Heart left ventricle (tissue), 16 donors: ENCODE measurements around the gene EXD1. TPM values are rescaled to one million over a fixed set of nuclear protein-coding genes. Genes with fewer than 3 reads are reported as not detected.

ENCODE experiments used
- ATAC-seq, 4 donors: fragments of 200-7000 bp; cut with Tn5 transposase; one replicate each; pipeline ENCODE4 v1.9.1; 2020 to 2022; ENCODE audit warnings: moderate library complexity in 4 of 4, mild to moderate bottlenecking in 3 of 4, moderate number of reproducible peaks in 1 of 4
- DNase-seq, 5 donors: peaks; one replicate each; pipeline ENCODE4 v3.0.0-alpha.2; 2020
- H3K27ac ChIP-seq, 12 donors: fragments of 200-600 bp; sonication (generic) in 4 of 12; one replicate each; pipeline versions ENCODE4 v1.5.0 to v1.8.0; 2016 to 2022; ENCODE audit warnings: mild to moderate bottlenecking in 2 of 12
- H3K27me3 ChIP-seq, 9 donors: fragments of 200-600 bp; sonication (generic) in 2 of 9; one replicate each; pipeline versions ENCODE4 v1.5.1 to v1.8.0; 2016 to 2022; ENCODE audit warnings: mild to moderate bottlenecking in 3 of 9
- H3K36me3 ChIP-seq, 9 donors: fragments of 200-600 bp; sonication (generic) in 2 of 9; one replicate each; pipeline versions ENCODE4 v1.5.0 to v1.8.0; 2018 to 2022; ENCODE audit warnings: mild to moderate bottlenecking in 2 of 9
- H3K4me1 ChIP-seq, 12 donors: fragments of 200-600 bp; sonication (generic) in 4 of 12; one replicate each; pipeline versions ENCODE4 v1.5.0 to v1.8.0; 2016 to 2022; ENCODE audit warnings: mild to moderate bottlenecking in 3 of 12
- H3K4me3 ChIP-seq, 12 donors: fragments of 200-600 bp; sonication (generic) in 4 of 12; one replicate each; pipeline versions ENCODE4 v1.5.0 to v1.8.0; 2017 to 2022; ENCODE audit warnings: mild to moderate bottlenecking in 9 of 12, moderate library complexity in 4 of 12
- H3K9me3 ChIP-seq, 12 donors: fragments of 200-600 bp; sonication (generic) in 4 of 12; one replicate each; pipeline versions ENCODE4 v1.5.0 to v1.8.0; 2016 to 2022; ENCODE audit warnings: mild to moderate bottlenecking in 1 of 12
- POLR2A ChIP-seq, 2 donors: fragments of 450-650 bp; IDR thresholded peaks; one replicate each; pipeline ENCODE4 v1.6.1; 2017; ENCODE audit warnings: antibody characterized with exemption in 2 of 2, mild to moderate bottlenecking in 2 of 2, moderate library complexity in 2 of 2
- WGBS, 4 donors: extraction: QIAGEN DNeasy Blood & Tissue Kit in 2 of 4; methylation state at CpG; one replicate each; pipeline versions ENCODE4 v1.1.5 to v1.1.7; 2013 to 2018; 5-methylcytosine and 5-hydroxymethylcytosine counted together
- intact Hi-C, 10 donors: fragments of 100-400 bp; cut with DNase I; formaldehyde crosslinking; loops; one replicate each; pipeline versions ENCODE4 v1.11.1 to v1.14.2; 2022
- long read RNA-seq, 3 donors: library from polyadenylated mRNA; unstranded; transcript quantifications; one replicate each; pipeline ENCODE4 v2.0.0, GENCODE V29; 2020 to 2021
- polyA plus RNA-seq, 2 donors: library from polyadenylated mRNA; stranded (reverse); fragments of 200-250 nt; gene quantifications; one replicate each; pipeline ENCODE4 v1.2.3, GENCODE V29; 2013
- total RNA-seq, 9 donors: library from RNA; depleted of rRNA in 2 of 9; stranded (reverse); fragments of >200 nt in 2 of 9; fragmentation: NEBNext Ultra II Directional in 3 of 9; extraction: Animal tissue kit (Norgen Biotek cat#: 25700) in 3 of 9; gene quantifications; one replicate each; pipeline versions ENCODE4 v1.1.0 to v1.2.4, GENCODE V29; 2016 to 2023
- TF ChIP-seq, protein P1 (sequence below), 12 donors: fragments of 200-600 bp; sonication (generic) in 4 of 12; IDR thresholded peaks; one replicate each; pipeline versions ENCODE4 v1.5.0 to v1.8.0; 2018 to 2022; ENCODE audit warnings: antibody characterized with exemption in 12 of 12, mild to moderate bottlenecking in 5 of 12
- donor health status: ischemic (EF 13 %, LVEDD 7.1; RV severe dilation, severe dysfunction).
- donor health status: healthy with polysubstance abuse.
- donor health status: DM: no; HTN: yes; CAD: no.
- donor health status: DM: no; HTN: no; CAD: no.
- donor health status: ischemic (EF 25% LVEDD 6.9; RV normal size, moderate dysfunction).
- donor health status: ischemic (EF 25% LVEDD 5.7; RV mildly dilated, moderate dysfunction).
- donor health status: healthy.
- donor health status: DM: yes; HTN: yes; CAD: no.
- donor health status: ischemic (EF 35%, LVEDD 5.7; RV mildly dilated, moderate dysfunction).
- donor health status: nonischemic (EF 11% LVEDD 7.7; RV severe dilation, severe dysfunction).
- donor health status: DM: yes; HTN: yes; CAD: no.
- donor health status: PGD.
- donor health status: ischemic (EF 29% LVEDD 5.4; RV normal size, mild dysfunction).
- donor health status: nonischemic (EF 23%, LVEDD 6.1; RV moderate dilation, normal function).

Gene EXD1, protein sequence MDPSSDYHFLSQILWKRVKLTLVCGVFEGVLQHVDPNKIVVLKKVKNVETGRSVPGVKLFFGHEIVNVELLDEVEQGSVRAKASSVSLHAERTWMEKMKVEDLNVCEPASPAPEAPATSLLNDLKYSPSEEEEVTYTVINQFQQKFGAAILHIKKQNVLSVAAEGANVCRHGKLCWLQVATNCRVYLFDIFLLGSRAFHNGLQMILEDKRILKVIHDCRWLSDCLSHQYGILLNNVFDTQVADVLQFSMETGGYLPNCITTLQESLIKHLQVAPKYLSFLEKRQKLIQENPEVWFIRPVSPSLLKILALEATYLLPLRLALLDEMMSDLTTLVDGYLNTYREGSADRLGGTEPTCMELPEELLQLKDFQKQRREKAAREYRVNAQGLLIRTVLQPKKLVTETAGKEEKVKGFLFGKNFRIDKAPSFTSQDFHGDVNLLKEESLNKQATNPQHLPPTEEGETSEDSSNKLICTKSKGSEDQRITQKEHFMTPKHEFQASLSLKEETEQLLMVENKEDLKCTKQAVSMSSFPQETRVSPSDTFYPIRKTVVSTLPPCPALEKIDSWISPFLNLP
- not detected for total RNA-seq
- not detected for polyA plus RNA-seq
- long read RNA-seq, donor 1 = 0 reads
- long read RNA-seq, donor 2 = 0 reads
- long read RNA-seq, donor 3 = 0 reads

DNA sequence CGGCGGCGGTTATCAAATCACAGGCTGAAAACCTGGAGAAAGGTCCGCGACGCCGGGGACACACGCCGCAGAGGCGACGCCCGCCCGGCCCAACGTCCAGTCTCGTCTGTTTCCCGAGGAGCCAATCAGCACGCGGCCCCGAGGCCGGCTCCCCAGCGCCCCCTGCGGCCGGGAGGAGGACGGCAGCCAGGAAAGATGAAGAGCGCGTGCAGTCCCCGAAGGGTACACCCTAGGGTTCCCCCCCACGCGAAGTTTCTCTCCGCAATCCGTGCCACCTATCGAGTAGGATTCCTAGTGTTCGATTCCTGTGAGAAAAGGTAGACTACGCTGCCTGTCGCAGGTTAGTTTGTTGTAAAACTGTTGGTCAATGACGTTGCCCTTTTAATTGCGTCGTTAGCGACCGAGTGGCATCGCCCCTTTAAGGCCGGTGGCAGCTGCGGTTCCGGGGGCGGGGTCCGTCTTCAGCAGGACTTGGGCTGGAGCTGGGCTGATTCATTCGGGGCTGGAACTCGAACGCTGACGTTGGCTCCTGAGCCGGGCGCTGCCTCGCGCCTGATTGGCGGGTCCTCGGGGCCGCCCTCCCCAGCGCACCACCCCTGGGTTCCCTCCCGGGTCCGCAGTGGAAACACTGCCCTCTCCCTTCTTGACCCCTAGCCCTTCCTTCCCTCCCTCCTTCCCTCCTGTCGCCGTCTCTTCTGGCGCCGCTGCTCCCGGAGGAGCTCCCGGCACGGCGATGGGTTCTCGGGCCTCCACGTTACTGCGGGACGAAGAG, at the start of gene EXD1, which contains the start of gene CHP1:
Gene EXD1, minus strand, starts transcription at position 108 of the 772 bp plus-strand sequence. CDS start 4,182 bp downstream, outside the sequence.
Gene CHP1, plus strand, starts transcription at position 619 of the 772 bp plus-strand sequence. Its CDS starts 115 bp downstream, at position 734.
- WGBS, 4 donors = 0 to 1% (median 0%) methylated on average over 40 to 72 of the region's 72 CpGs
- intact Hi-C loops = loop anchor here in 9 of 10 donors (1.0 to 10.0 kb wide), 7 partner anchors 51 to 115 kb away; partner anchors contain the start of gene INO80 (in 6 of the 9)
- TF ChIP-seq POLR2A (IDR thresholded peaks at IDR 0.05) = peak in 1 of 2 donors; percentile 78
- TF ChIP-seq, protein P1, sequence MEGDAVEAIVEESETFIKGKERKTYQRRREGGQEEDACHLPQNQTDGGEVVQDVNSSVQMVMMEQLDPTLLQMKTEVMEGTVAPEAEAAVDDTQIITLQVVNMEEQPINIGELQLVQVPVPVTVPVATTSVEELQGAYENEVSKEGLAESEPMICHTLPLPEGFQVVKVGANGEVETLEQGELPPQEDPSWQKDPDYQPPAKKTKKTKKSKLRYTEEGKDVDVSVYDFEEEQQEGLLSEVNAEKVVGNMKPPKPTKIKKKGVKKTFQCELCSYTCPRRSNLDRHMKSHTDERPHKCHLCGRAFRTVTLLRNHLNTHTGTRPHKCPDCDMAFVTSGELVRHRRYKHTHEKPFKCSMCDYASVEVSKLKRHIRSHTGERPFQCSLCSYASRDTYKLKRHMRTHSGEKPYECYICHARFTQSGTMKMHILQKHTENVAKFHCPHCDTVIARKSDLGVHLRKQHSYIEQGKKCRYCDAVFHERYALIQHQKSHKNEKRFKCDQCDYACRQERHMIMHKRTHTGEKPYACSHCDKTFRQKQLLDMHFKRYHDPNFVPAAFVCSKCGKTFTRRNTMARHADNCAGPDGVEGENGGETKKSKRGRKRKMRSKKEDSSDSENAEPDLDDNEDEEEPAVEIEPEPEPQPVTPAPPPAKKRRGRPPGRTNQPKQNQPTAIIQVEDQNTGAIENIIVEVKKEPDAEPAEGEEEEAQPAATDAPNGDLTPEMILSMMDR (IDR thresholded peaks at IDR 0.05) = peak; percentile 88 to 99 (median 96)

DNA sequence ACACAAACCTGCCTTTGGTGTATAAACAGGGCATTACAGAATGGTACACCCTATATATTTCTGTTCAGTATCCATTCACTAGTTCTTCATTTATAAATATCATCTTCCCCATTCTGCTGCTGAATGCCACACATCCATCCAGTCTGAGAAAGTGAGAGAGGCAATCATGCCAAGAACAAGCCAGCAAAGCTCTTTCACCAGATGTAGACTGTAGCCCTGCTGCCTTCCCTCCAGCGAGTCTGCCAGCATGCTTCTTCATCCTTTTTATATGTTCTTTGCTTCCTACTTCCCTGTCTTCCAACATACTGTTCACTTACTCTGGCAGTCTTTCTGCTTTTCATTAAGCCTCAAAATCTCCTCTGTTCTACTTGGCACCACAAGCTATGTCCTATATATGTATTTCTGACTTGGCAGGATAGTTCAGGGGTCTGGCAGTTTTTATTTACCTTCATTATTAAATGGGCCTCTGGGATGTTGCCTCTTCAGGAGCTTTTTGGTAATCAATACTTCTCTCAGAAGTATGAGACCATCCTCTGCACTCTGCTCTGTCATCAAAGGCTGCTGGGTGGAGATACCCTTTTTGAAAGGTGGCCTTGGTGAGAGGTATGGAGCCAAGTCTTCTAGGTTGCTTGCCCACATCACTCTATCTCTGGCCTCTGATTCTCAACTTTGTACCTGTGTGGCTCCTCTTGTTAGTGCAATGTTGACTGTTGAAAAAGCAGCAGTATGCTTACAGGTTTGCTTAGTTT, 49.2 kb upstream of the EXD1 start:
- peaks cover 0 to 53% (median 43%) of the 10 kb centered on the region in 9 donors for H3K36me3 ChIP-seq
- no peak for TF ChIP-seq POLR2A (IDR thresholded peaks at IDR 0.05)
- 86 to 94% (median 92%) methylated on average over 1 of the region's 1 CpG for WGBS, 4 donors

More for the DNA sequence above, at the start of gene EXD1, which contains the start of gene CHP1:
- Histone ChIP-seq H3K27me3 (no peaks in the 10 kb centered on the region), H3K36me3 (no peaks in the 10 kb centered on the region), H3K4me3 (peak within 1 kb of the TSS; percentile 59 to 94 (median 81)), H3K9me3 (no peaks in the 10 kb centered on the region), H3K4me1 (peaks cover 0 to 34% (median 26%) of the 10 kb centered on the region in 12 donors), H3K27ac (peak within 1 kb of the TSS; percentile 83 to 95 (median 91))
- peak; percentile 100 for ATAC-seq
- peak; percentile 99 for DNase-seq

DNA sequence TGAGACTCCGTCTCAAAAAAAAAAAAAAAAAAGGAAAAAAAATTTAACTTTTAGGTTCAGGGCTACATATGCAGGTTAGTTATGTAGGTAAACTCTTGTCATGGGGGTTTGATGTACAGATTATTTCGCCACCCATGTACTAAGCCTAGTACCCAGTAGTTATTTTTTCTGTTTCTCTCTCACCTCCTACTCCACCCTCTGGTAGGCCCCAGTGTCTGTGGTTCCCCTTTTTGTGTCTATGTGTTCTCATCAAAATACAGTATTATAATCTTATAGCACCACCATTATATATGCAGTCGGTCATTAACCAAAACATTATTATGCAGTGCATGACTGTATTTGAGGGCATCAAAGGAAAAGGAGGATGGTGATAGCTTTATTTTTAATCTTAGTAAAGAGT, 47.8 kb upstream of the EXD1 start:
- H3K36me3 ChIP-seq = peaks cover 0 to 67% (median 56%) of the 10 kb centered on the region in 9 donors
- no peak for ATAC-seq
- no peak for DNase-seq
- H3K27ac ChIP-seq = no peak overlapping the region
- intact Hi-C loops = no loop called here
- no peak overlapping the region for H3K4me3 ChIP-seq
- no peaks in the 10 kb centered on the region for H3K9me3 ChIP-seq
- H3K4me1 ChIP-seq = peaks cover 0 to 5% (median 3%) of the 10 kb centered on the region in 12 donors
- no peaks in the 10 kb centered on the region for H3K27me3 ChIP-seq
- no peak for TF ChIP-seq POLR2A (IDR thresholded peaks at IDR 0.05)
- TF ChIP-seq, protein P1 (IDR thresholded peaks at IDR 0.05) = no peak
- WGBS, 4 donors = 86 to 96% (median 92%) methylated on average over 3 of the region's 3 CpGs

More for the DNA sequence above, 49.2 kb upstream of the EXD1 start:
- DNase-seq (no peak), ATAC-seq (no peak)
- no peaks in the 10 kb centered on the region for H3K27me3 ChIP-seq
- H3K4me3 ChIP-seq = no peak overlapping the region
- no peaks in the 10 kb centered on the region for H3K9me3 ChIP-seq
- peaks cover 0 to 8% (median 4%) of the 10 kb centered on the region in 12 donors for H3K4me1 ChIP-seq
- intact Hi-C loops = loop anchor here in 7 of 10 donors (5.0 to 10.0 kb wide), 4 partner anchors 45 to 1235 kb away; partner anchors contain the start of genes CHP1 (in 6 of the 7), EXD1 (in 6 of the 7), NUSAP1 (in 1 of the 7) and OIP5 (in 1 of the 7)
- no peak overlapping the region for H3K27ac ChIP-seq

DNA sequence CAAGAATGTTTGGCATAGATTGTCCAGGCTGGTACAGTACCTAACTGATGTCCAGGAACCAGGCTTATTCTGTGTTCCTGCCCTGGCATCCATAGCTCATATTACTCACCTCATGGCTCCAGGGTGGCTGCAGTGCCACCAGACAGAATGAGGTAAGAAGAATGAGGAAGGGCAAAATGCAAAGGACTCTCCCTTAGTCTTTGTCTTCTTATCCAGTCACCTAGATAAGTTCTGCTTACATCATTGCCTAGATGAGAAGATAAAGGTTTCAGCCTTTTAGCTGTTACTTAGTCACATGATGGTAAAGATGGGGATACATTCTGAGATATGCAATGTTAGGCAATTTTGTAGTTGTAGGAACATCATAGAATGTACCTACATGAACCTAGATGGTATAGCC, 46.3 kb upstream of the EXD1 start:
- intact Hi-C loops = no loop called here
- no peaks in the 10 kb centered on the region for H3K9me3 ChIP-seq

More for the DNA sequence above, 46.3 kb upstream of the EXD1 start:
- Histone ChIP-seq H3K27me3 (no peaks in the 10 kb centered on the region), H3K36me3 (peaks cover 0 to 82% (median 71%) of the 10 kb centered on the region in 9 donors), H3K27ac (no peak overlapping the region), H3K4me1 (no peaks in the 10 kb centered on the region), H3K4me3 (no peak overlapping the region)
- no peak for ATAC-seq
- TF ChIP-seq, protein P1 (IDR thresholded peaks at IDR 0.05) = no peak
- DNase-seq = no peak
